Colon (tissue), 2 donors: Measurements from ENCODE around the gene PRKCE.

Experiments
- FAIRE-seq: peaks from 2 replicates; lab custom pipeline; 2012; peaks lifted over from hg19 to GRCh38; lab: Jason Lieb, UNC
- donor health status: control.
- donor health status: control.

Gene PRKCE

GRCh38 chr2:45941531-45942236 is 290.2 kb downstream of the PRKCE start:
- no peak for FAIRE-seq

GRCh38 chr2:45942237-45942738 is 290.8 kb downstream of the PRKCE start:
- no peak for FAIRE-seq

GRCh38 chr2:45943219-45944044 is 292.0 kb downstream of the PRKCE start:
- FAIRE-seq = no peak

GRCh38 chr2:45944074-45944473 is 292.6 kb downstream of the PRKCE start:
- FAIRE-seq = no peak

GRCh38 chr2:45945302-45945717 is 293.8 kb downstream of the PRKCE start:
- no peak for FAIRE-seq

GRCh38 chr2:45946023-45946422 is 294.5 kb downstream of the PRKCE start:
- FAIRE-seq = no peak

GRCh38 chr2:45950606-45951005 is 299.1 kb downstream of the PRKCE start:
- no peak for FAIRE-seq

- FAIRE-seq = no peak
Measured at GRCh38 chr2:45951025-45951727, 299.7 kb downstream of the PRKCE start.

GRCh38 chr2:45952591-45952990 is 301.1 kb downstream of the PRKCE start:
- no peak for FAIRE-seq

GRCh38 chr2:45953376-45954027 is 302.0 kb downstream of the PRKCE start:
- FAIRE-seq = no peak

GRCh38 chr2:45954233-45954850 is 302.9 kb downstream of the PRKCE start:
- FAIRE-seq = no peak

- no peak for FAIRE-seq
Measured at GRCh38 chr2:45957533-45958227, 306.2 kb downstream of the PRKCE start.

- FAIRE-seq = no peak
Measured at GRCh38 chr2:45960057-45960863, 308.8 kb downstream of the PRKCE start.

GRCh38 chr2:45962177-45962921 is 310.9 kb downstream of the PRKCE start:
- FAIRE-seq = no peak

GRCh38 chr2:45963816-45964215 is 312.3 kb downstream of the PRKCE start:
- no peak for FAIRE-seq

- no peak for FAIRE-seq
Measured at GRCh38 chr2:45964223-45964841, 312.9 kb downstream of the PRKCE start.

- no peak for FAIRE-seq
Measured at GRCh38 chr2:45964906-45965305, 313.4 kb downstream of the PRKCE start.

GRCh38 chr2:45965871-45966498 is 314.5 kb downstream of the PRKCE start:
- FAIRE-seq = no peak
